HG02943 (cell line): ENCODE results near the gene TRAPPC5.
"Not testable (repeated sequence)": the region's sequence is repeated elsewhere in the genome, so short reads cannot be mapped to it uniquely, and the experiment has no call there.

ENCODE experiments used
- ATAC-seq: cut with Tn5 transposase; IDR thresholded peaks from one replicate; pipeline ENCODE4 v1.9.1; 2021; ENCODE audit warnings: mild to moderate bottlenecking, low read depth, moderate library complexity; ENCODE audit not compliant: unreplicated experiment

Gene TRAPPC5

DNA sequence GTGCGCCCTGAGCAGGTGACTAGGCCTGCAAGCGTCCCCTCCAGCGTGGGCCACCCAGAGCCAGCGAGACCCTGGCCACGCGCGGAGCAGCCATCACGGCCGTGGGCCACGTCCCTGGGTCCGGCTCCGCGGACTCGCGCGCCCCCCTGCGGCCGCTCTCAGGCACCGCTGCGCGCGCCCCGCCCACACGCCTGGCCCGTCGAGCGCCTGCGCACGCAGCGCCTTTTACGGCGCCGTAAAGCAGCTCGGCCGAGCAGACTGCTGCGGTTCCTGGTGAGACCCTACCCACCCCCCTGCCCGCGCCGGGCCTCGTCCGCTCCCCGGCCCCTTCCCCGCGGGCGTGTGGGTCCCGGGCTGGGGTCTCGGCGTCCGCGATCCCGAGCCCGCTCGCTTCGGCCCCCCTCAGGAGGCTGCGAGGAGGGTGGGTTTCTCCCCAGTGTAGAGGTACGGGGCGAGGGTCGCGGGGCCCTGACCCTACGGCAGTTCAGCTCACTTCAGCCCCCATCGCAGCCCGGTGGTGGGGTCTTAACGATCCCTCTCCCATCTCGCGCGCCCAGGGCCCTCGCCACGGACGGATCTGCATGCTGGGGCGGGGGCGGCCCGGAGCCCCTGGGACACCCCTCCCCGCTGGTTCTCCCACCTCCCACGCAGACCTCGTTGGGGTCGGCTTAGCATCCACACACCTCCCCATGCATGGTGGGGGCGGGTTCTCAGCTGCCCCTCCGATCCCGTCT, at the start of gene TRAPPC5:
TRAPPC5 (plus strand) TSS at position 228 of the 734 bp plus-strand sequence. CDS start 1,421 bp downstream, outside the sequence.
- ATAC-seq = no peak

DNA sequence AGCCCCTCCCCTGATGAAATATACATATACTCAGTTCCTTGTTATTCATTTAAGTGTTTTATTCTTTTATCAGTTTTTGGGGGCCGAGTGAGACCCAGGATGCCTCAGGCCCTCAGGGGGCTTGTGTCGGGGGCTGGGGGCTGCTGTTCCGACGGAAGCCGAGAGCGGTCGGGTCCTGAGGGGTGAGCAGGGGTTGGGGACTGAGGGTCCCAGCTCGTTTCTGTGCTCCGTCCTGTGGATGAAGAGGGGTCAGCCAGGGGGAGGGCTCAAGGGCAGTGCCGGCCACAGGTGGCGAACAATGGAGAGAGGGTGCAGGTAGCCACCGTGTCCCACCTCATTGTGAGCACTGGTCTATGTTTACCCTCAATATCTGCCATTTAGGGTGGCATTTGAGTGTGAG, 49.1 kb upstream of the TRAPPC5 start:
- no peak for ATAC-seq

DNA sequence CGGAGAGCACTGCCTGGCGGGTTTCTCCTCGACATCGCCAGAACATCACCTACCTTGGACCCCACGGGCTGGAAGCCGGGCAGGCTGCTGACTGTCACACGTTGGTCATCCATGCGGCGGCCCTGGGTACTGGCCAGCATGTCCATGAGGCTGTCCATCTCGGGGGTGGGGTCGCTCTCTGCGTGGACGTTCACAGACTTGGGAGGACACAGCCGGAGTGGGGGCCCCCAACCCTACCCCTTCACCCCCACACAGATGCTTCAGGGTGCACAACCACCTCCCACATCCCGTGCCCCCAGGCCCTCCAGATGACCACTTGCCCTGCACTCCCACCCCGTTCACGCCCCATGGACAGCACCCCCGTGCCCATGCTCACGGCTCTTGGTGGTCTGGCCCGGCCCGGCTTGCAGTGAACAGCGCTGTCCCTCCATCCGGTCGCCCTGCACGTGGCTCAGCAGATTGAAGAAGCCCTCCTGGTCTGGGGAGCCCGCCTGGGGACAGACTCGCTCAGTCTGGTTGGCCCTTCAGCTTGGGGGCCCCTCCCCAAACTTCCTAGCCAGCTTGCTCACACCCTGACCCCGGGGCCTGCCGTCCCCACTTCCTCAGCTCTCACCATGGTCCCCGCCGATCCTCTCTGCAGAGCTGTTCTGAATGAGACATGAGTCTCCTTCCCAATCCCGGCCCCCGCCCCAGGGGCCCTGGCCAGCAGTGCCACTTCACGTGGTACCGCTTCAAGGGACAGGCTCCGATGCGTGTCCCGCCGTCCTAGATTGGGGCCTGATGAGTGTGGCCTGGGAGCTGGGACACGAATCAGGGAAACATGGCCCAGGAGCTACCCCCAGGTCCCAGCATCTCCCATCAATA, 48.1 kb upstream of the TRAPPC5 start:
- no peak for ATAC-seq

DNA sequence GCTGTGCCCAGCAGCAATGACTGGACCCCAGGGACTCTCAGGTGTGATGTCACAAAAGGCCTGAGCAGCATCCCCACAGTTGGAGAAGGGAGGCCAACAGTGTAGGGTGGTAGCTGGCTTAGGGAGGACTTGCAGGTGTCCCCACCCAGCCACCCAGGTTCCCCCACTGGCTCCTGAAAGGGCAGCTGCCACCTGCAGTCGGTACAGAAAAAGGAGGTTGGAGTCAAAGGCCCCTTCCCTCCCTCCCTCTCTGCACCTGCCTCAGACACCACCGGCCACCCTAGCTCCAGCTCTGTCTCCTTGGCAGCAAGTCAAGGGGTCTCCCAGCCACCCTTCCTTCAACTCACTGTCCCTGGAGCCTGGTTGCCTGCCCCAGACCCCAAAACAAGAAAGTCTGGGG, 46.9 kb upstream of the TRAPPC5 start, which contains the start of gene PCP2:
PCP2 (minus strand) TSS at position 22 of the 400 bp plus-strand sequence. CDS start 262 bp downstream, outside the sequence.
- ATAC-seq = no peak

DNA sequence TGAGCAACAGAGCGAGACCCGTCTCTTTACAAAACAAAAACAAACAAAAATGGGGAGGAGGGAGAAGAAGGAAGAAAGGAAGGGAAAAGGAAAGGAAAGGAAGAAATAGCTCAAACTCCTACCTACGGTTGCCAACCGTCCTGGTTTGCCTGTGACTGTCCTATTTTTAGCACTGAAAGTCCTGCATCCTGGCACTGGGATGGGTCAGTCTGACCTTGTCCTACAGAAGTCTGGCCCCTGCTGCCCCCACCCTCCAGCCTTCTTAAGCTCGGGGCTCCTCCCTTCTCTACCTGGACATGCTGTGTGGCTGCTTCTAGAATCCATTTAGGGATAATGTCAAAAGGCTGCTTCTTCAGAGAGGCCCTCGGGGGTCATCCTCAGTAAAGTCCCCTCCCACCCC, 45.0 kb upstream of the TRAPPC5 start:
- no peak for ATAC-seq

DNA sequence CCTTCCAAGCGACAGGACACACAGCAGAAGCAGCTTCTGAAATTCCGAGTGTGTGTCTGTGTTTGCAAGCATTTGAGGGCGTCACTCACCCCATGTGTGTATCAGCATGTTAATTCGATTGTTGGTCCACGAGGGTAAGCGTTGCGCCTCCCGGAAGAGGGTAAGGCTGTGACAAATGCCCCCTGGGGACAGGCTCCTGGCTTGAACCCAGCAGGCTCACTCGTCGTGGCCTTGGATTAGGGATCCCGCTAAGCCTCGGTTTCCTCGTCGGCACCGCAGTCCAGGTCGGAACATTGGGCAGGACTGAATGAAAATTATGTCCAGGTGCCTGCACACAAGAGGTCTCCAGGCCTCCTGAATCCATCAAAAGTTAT, 44.3 kb upstream of the TRAPPC5 start:
- ATAC-seq = no peak

DNA sequence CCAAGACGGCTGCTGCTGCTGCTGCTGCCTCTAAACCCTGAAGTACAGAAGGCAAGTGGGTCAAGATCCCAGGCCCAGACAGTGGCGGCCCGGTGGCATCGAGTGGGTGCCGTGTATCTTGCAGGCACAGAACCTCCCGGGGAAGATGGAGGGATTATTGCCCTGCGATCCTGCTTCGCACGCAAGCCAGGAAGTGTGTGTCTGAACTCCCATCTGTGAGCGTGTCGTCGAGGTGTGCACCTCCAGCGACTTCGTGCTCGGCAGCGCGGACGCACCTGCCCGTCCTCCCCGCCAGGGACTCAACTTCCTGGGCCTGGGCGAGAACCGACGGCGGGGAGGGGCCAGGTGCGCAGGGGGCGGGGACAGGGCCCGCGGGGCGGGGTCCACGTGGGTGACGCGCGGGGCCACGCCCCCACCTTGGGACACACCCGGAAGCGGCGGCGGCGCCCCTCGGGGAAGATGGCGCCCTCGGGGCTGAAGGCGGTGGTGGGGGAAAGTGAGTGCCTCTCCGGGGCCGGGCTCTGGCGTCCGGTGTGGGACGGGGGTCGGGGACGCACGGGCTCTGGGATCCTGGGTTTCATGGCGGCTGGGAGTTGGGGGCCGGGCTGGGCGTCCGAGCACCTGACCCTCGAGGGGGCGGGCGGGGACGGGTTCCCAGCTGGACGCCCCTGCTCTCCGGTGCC, 43.8 kb upstream of the TRAPPC5 start, which contains the start of gene STXBP2:
STXBP2 (plus strand) TSS at position 420 of the 683 bp plus-strand sequence; CDS start at position 460, 40 bp downstream.
- ATAC-seq = no peak

DNA sequence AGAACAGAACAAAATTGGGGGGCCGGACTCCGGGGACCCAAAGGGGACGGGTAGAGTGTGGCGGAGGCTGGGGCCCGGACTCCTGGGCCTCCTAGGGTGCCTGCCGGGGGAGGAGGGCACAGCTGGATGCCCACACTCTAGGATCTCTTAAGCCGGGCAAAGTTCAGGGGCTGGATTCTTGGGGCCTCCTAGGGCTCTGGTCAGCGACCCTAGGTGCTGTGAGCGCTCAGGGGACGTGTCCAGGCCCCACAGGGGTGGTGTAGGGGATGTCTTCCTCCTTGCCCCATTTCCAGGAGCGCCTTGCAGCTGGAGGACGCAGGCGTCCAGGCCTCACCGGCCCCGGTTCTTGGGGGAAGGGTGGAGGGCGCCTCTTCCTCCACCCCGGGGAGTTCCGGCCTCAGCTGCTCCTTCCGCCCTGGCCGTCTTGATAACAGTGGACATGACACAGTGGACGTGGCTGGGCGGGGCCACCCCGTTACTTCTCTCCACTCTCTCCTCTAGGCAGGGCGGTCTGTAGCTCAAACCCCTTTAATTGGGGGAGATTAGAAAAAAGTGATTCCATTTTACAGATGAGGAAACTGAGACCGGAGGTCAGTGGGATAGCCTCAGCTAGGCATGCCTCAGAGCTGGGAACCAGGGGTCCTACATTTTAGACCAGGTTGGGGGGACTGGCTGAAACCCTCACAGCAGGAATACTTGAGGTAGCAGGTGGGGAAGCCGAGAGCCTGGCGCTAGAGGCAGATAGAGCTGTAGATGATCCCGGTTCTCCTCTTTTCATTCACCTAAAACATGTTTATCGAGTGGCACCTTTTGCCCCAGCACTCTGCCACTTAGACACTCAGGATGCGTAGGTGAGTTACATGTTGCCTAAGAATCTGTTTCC, 43.0 kb upstream of the TRAPPC5 start:
- ATAC-seq = no peak

DNA sequence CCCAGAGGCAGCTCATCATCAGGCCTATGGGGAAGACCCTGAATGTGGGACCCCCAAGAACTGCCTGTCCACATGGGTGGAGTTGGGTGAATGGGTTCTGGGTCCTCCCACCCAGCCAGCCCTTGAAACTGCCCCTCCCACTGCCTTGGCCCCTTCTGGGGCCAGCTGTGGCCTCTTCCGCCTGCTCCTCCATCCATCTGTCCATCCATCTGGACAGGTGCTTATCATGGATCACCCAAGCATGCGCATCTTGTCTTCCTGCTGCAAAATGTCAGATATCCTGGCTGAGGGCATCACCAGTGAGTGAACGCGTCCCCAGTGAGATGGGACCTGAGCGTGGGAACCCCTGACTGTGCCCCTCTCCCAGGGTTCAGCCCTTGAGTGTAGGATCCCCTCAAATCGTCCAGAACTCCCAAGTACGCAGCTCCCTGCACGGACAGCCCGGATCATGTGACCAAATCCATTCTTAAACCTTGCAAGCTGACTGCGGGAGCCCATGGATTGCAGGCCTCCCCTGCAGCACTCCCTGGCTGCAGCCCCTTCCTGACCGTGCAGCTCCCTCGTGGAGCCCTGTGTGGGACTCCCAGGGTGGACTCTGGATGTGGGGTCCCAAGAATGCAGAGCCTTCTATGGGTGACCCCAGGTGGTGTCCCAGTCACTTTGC, 41.7 kb upstream of the TRAPPC5 start:
- no peak for ATAC-seq

DNA sequence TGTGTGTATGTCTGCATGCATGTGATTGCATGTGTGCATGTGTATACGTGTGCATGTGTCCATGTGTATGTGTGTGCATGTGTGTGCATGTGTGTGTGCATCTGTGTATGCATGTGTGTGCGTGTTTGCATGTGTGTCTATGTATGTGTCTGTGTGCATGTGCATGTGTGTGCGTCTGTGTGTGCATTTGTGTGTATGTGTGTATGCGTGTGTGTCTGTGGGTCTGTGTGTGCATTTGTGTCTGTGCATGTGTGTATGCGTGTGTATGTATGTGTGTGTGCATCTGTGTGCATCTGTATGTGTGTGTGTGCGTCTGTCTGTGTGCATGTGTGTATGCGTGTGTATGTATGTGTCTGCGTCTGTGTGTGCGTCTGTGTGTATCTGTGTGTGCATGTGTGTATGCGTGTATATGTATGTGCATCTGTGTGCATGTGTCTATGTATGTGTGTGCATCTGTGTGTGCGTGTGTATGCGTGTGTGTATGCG, 40.7 kb upstream of the TRAPPC5 start:
- ATAC-seq = no peak

DNA sequence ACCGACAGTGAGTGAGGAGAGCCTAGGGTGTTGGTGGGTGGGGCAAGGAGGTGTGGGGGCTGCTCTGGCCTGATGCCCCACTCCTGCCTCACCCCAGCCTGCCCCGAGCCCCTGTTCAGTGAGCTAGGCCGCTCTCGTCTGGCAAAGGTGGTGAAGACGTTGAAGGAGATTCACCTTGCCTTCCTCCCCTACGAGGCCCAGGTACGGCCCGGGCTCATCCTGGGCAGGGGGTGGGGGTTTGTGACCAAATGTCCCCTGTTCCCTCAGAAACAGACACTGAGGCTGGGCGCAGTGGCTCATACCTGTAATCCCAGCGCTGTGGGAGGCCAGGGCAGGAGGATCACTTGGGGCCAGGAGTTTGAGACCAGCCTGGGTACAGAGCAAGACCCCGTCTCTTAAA, 39.8 kb upstream of the TRAPPC5 start:
- no peak for ATAC-seq

DNA sequence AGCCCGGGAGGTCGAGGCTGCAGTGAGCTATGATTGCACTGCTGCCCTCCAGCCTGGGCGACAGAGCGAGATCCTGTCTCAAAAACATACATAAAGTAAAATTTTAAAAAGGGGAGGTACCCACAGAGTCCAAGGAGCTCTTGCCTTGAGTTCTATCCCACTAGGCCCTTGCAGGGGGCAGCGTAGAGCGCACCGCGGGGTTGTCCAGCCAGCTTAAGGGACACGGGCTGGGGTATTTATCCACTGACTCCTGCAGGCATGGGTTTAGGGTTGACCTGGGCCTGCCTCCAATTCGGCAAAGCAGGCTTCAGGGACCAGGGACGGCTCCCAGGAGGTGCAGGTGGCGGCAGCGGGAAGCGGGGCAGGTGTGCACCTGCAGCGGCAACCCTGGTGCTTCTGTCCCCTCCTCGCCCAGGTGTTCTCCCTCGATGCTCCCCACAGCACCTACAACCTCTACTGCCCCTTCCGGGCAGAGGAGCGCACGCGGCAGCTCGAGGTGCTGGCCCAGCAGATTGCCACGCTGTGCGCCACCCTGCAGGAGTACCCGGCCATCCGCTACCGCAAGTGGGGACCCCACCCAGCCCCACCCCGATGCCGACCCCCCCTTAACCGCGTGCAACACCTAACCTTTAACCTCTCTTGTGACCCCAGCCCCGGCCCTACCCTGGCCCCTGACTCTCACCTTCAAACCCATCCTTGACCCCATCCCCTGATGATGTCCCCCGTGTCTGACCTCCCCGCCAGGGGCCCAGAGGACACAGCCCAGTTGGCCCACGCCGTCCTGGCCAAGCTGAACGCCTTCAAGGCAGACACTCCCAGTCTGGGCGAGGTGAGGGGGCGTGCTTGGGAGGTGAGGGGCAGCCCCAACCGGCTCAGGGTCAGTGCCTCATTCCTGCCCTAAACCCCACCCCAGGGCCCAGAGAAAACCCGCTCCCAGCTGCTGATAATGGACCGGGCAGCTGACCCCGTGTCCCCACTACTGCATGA, 39.0 kb upstream of the TRAPPC5 start:
- ATAC-seq = no peak

DNA sequence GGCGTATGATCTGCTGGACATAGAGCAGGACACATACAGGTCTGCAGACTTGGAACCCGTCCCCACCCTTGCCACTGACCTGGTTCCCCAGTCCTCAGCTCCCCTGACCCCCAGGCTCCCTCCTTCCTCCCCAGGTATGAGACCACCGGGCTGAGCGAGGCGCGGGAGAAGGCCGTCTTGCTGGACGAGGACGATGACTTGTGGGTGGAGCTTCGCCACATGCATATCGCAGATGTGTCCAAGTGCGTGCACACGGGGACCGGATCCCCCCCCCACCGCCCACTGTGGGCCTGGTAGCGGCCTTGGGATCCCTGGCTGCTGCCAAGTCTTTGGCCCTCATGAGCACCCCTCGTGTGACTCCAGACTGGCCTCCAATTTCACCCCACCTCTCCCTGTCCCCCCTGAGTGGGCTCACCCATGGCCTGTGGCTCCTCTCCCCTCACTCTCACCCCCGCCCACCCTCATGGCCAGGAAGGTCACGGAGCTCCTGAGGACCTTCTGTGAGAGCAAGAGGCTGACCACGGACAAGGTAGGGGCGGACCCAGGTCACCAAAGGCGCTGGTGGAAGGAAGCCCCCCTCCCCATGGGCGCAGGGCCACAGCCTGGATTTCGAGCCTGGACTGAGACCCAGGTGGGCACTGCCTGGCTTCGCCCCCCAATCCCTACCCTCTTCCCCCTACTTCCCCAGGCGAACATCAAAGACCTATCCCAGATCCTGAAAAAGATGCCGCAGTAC, 38.2 kb upstream of the TRAPPC5 start:
- ATAC-seq = no peak

DNA sequence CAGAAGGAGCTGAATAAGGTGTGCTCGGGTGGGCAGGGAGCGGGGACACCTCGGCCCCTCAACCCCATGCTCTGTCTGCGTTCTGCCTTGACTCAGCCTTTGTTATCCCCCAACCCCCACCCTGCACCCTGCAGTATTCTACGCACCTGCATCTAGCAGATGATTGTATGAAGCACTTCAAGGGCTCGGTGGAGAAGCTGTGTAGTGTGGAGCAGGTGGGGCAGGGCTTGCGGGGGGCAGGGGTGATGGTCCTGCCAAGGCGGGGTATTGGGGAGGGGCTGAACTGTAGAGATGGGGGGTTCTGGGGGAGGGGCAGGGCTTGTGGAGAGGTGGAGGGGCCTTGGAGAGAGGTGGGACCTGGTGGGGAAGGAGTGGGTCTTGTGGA, 37.6 kb upstream of the TRAPPC5 start:
- no peak for ATAC-seq

DNA sequence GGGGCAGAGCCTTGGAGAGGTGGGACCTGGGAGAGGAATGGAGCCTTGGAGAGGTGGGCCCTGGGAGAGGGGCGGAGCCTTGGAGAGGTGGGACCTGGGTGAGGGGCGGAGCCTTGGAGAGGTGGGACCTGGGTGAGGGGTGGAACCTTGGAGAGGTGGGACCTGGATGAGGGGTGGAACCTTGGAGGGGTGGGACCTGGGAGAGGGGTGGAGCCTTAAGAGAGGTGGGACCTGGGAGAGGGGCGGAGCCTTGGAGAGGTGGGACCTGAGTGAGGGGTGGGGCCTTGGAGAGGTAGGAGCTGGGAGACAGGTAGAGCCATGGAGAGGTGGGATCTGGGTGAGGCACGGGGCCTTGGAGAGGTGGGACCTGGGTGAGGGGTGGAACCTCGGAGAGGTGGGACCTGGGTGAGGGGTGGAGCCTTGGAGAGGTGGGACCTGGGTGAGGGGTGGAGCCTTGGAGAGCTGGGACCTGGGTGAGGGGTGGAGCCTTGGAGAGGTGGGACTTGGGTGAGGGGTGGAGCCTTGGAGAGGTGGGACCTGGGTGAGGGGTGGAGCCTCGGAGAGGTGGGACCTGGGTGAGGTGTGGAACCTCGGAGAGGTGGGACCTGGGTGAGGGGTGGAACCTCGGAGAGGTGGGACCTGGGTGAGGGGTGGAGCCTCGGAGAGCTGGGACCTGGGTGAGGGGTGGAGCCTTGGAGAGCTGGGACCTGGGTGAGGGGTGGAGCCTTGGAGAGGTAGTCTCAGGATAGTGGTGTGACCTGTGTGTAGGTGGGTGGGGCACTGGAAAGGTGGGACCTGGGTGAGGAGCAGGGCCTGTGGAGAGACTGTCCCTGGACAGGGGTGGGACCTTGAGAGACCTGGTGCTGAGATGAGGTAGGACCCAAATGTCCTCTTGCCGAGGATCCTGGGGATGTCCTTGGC, 36.7 kb upstream of the TRAPPC5 start:
- not testable (repeated sequence) for ATAC-seq

DNA sequence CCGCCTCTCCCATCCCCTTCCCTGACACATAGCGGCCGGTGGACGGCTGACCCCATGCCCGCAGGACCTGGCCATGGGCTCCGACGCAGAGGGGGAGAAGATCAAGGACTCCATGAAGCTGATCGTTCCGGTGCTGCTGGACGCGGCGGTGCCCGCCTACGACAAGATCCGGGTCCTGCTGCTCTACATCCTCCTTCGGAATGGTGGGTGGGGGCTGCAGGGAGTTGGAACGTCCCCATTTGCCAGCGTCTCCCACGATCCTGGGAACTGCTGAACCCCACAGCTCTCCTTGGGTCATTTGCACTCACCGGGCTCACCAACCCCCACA, 36.1 kb upstream of the TRAPPC5 start:
- ATAC-seq = no peak

DNA sequence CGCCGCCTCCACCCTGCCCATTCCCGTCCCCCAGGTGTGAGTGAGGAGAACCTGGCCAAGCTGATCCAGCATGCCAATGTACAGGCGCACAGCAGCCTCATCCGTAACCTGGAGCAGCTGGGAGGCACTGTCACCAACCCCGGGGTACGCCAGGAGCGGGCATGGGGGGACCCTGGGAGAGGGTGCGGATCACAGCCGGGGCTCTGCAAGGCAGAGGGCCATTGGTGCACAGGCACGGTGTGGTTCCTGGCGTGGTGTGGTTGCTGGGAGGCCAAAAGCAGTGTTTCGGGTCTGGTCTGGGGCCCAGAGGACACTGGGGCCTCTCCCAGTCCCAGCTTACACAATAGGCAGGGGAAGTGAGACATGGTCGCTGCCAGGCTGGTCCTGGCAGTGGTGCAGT, 35.5 kb upstream of the TRAPPC5 start:
- no peak for ATAC-seq
